ENCODE measurements around the gene DBP.
"Not testable (repeated sequence)": the region's sequence is repeated elsewhere in the genome, so short reads cannot be mapped to it uniquely, and the experiment has no call there.

The DBP gene

GRCh38 chr19:48639483-48640375 is 2.5 kb upstream of the DBP start:
- DNase-seq = no peak

GRCh38 chr19:48638831-48639381 is 1.7 kb upstream of the DBP start:
- DNase-seq = no peak

GRCh38 chr19:48637948-48638830 is 1.0 kb upstream of the DBP start:
- DNase-seq = peak; percentile 66

GRCh38 chr19:48637449-48637947 is 319 bp upstream of the DBP start:
- DNase-seq = peak; percentile 99

- DNase-seq = peak; percentile 54
Observed at GRCh38 chr19:48635966-48636858, 967 bp downstream of the DBP start.

GRCh38 chr19:48635263-48635965 is 1.8 kb downstream of the DBP start:
- peak; percentile 69 for DNase-seq

GRCh38 chr19:48634424-48635262 is 2.5 kb downstream of the DBP start:
- peak; percentile 97 for DNase-seq

- DNase-seq = no peak
Observed at GRCh38 chr19:48634036-48634342, 3.2 kb downstream of the DBP start.

- DNase-seq = no peak
Observed at GRCh38 chr19:48633148-48634035, 3.8 kb downstream of the DBP start.

- DNase-seq = no peak
Observed at GRCh38 chr19:48632692-48633147, 4.5 kb downstream of the DBP start.

- not testable (repeated sequence) for DNase-seq
Observed at GRCh38 chr19:48632286-48632685, 4.9 kb downstream of the DBP start.

GRCh38 chr19:48631225-48631624 is 6.0 kb downstream of the DBP start:
- DNase-seq = no peak

GRCh38 chr19:48630296-48631063 is 6.7 kb downstream of the DBP start:
- no peak for DNase-seq

GRCh38 chr19:48629599-48630295 is 7.4 kb downstream of the DBP start:
- peak; percentile 47 for DNase-seq

GRCh38 chr19:48629297-48629598 is 7.9 kb downstream of the DBP start:
- DNase-seq = no peak

- no peak for DNase-seq
Observed at GRCh38 chr19:48628486-48629296, 8.5 kb downstream of the DBP start.

GRCh38 chr19:48627865-48628314 is 9.3 kb downstream of the DBP start:
- no peak for DNase-seq

Measured in NCI-H2171 (cell line).